GM12878 (cell line): ENCODE data around the gene OPN4. TPM values are rescaled to one million over a fixed set of nuclear protein-coding genes. Genes with fewer than 3 reads are reported as not detected.

Experiments
- ATF2 ChIP-seq: IDR thresholded peaks from 2 replicates; pipeline ENCODE4 v1.6.1; 2012; ENCODE audit warnings: low read length, inconsistent platforms
- CBX5 ChIP-seq: sonication (generic); IDR thresholded peaks from 2 replicates; pipeline ENCODE4 v1.6.1; 2016; ENCODE audit warnings: low read depth, moderate library complexity, mild to moderate bottlenecking, inconsistent platforms
- CREB1 ChIP-seq: IDR thresholded peaks from 2 replicates; pipeline ENCODE4 v1.6.1; 2012; ENCODE audit warnings: low read depth, mild to moderate bottlenecking, inconsistent platforms
- EED ChIP-seq: sonication (generic); IDR thresholded peaks from 2 replicates; pipeline ENCODE4 v1.6.1; 2016; ENCODE audit warnings: antibody characterized with exemption, low read depth
- ELK1 ChIP-seq: IDR thresholded peaks from 2 replicates; pipeline ENCODE4 v1.6.1; 2012; ENCODE audit warnings: low read depth, low read length, improper control_type of control experiment
- FOS ChIP-seq: IDR thresholded peaks from 3 replicates; pipeline ENCODE4 v1.6.1; 2011; ENCODE audit warnings: borderline replicate concordance; ENCODE audit not compliant: insufficient read length; ENCODE audit errors: extremely low read depth
- HCFC1 ChIP-seq: fragments of 150-350 bp; IDR thresholded peaks from 2 replicates; pipeline ENCODE4 v1.6.1; 2014; ENCODE audit warnings: low read length
- KDM1A ChIP-seq: fragments of 200-600 bp; sonication (generic); IDR thresholded peaks from 2 replicates; pipeline ENCODE4 v1.6.1; 2016; ENCODE audit warnings: borderline replicate concordance
- NFYB ChIP-seq: IDR thresholded peaks from 2 replicates; pipeline ENCODE4 v1.6.1; 2011; ENCODE audit warnings: low read depth, mild to moderate bottlenecking, low read length, improper control_type of control experiment, moderate library complexity; ENCODE audit not compliant: insufficient read depth
- PAX5 ChIP-seq: IDR thresholded peaks from 2 replicates; pipeline ENCODE4 v1.6.1; 2011; ENCODE audit warnings: low read depth, low read length, borderline replicate concordance
- STAT1 ChIP-seq: fragments of 450-650 bp; conservative IDR thresholded peaks from 2 replicates; pipeline ENCODE4 v1.6.1; 2014; ENCODE audit warnings: antibody characterized with exemption, mild to moderate bottlenecking
- ZNF24 ChIP-seq: fragments of 450-650 bp; IDR thresholded peaks from 2 replicates; pipeline ENCODE4 v1.6.1; 2017; ENCODE audit warnings: antibody characterized with exemption, mild to moderate bottlenecking
- ZNF592 ChIP-seq: fragments of 450-650 bp; IDR thresholded peaks from 2 replicates; pipeline ENCODE4 v1.6.1; 2017; ENCODE audit warnings: mild to moderate bottlenecking, moderate library complexity
- polyA plus RNA-seq, 11 experiments: library from polyadenylated mRNA; depleted of rRNA in 4 of 11; unstranded in 6 of 11; stranded (reverse) in 5 of 11; fragments of >200 nt; fragmentation: Nextera tagmentation in 4 of 11; fragmentation: Illumina TruSeq in 1 of 11; extraction: Ambion mirVana in 4 of 11; extraction: Trizol in 1 of 11; gene quantifications; 1 replicate in 1 of 11; 2 replicates in 10 of 11; pipeline versions ENCODE4 v1.2.1 to v1.2.3, GENCODE V29; 2011 to 2016; ENCODE audit warnings: inconsistent platforms in 2 of 11, missing spikeins in 2 of 11, low read depth in 1 of 11
- total RNA-seq, 4 experiments: library from RNA; depleted of rRNA in 3 of 4; stranded (reverse); fragments of >200 nt in 3 of 4; fragmentation: Illumina TruSeq in 1 of 4; extraction: Trizol in 1 of 4; gene quantifications; 2 replicates each; pipeline versions ENCODE4 v1.2.1 to v1.2.3, GENCODE V29; 2013 to 2021

OPN4 gene
- total and polyA plus RNA-seq, 10 of the 15 experiments (the other 5 are each of a cell fraction or from before 2014, with no cell fraction given), result not detected

GRCh38 chr10:86667421-86668181 is 13.3 kb downstream of the OPN4 start (continued):
- TF ChIP-seq HCFC1, result no peak
- TF ChIP-seq ZNF592, result no peak
- TF ChIP-seq PAX5, result no peak
- no peak for TF ChIP-seq ELK1
- no peak for TF ChIP-seq CREB1
- no peak for TF ChIP-seq EED
- no peak for TF ChIP-seq STAT1
- TF ChIP-seq KDM1A, result no peak
- no peak for TF ChIP-seq ZNF24
- TF ChIP-seq FOS, result no peak
- TF ChIP-seq ATF2, result no peak
- TF ChIP-seq NFYB, result no peak
- TF ChIP-seq CBX5, result no peak
- TF ChIP-seq, all 136 proteins: peak for 0
